Mesothelial cell of epicardium (in vitro differentiated cells): ENCODE results near the gene PTK6. TPM values are rescaled to one million over a fixed set of nuclear protein-coding genes. Genes with fewer than 3 reads are reported as not detected.

Experiments used
- DNase-seq, 2 experiments: peaks; one replicate each; pipeline ENCODE4 v3.0.0; 2021; ENCODE audit warnings: low spot score in 2 of 2; ENCODE audit not compliant: unreplicated experiment in 2 of 2
- H3K27ac Mint-ChIP-seq: 2 replicates; pipeline ENCODE4 v1.8.0; 2021; ENCODE audit warnings: mixed read lengths
- H3K27me3 Mint-ChIP-seq: 2 replicates; pipeline ENCODE4 v1.8.0; 2021; ENCODE audit warnings: low read depth, mixed read lengths
- H3K36me3 Mint-ChIP-seq: 2 replicates; pipeline ENCODE4 v1.8.0; 2021; ENCODE audit warnings: mixed read lengths
- H3K4me1 Mint-ChIP-seq: 2 replicates; pipeline ENCODE4 v1.8.0; 2021; ENCODE audit warnings: mixed read lengths
- H3K4me3 Mint-ChIP-seq: 2 replicates; pipeline ENCODE4 v1.8.0; 2021; ENCODE audit warnings: mild to moderate bottlenecking, moderate library complexity, mixed read lengths
- H3K9me3 Mint-ChIP-seq: 2 replicates; pipeline ENCODE4 v1.8.0; 2021; ENCODE audit warnings: mixed read lengths
- total RNA-seq: library from RNA; stranded (reverse); gene quantifications from 3 replicates; pipeline ENCODE4 v1.2.1, GENCODE V29; 2021
- TF ChIP-seq, protein P1 (sequence below): fragments of 200-600 bp; sonication (generic); IDR thresholded peaks from one replicate; pipeline ENCODE4 v1.5.0; 2021; ENCODE audit warnings: antibody characterized with exemption; ENCODE audit not compliant: unreplicated experiment

Gene PTK6
- total RNA-seq, 1 donor from 2014 or later = 0.11 TPM

- peaks cover 6% of the 10 kb centered on the region for H3K36me3 Mint-ChIP-seq
- no peaks in the 10 kb centered on the region for H3K27me3 Mint-ChIP-seq
- H3K4me1 Mint-ChIP-seq = no peaks in the 10 kb centered on the region
- H3K4me3 Mint-ChIP-seq = no peak overlapping the region
- no peaks in the 10 kb centered on the region for H3K9me3 Mint-ChIP-seq
- DNase-seq = no peak
- TF ChIP-seq, protein P1, sequence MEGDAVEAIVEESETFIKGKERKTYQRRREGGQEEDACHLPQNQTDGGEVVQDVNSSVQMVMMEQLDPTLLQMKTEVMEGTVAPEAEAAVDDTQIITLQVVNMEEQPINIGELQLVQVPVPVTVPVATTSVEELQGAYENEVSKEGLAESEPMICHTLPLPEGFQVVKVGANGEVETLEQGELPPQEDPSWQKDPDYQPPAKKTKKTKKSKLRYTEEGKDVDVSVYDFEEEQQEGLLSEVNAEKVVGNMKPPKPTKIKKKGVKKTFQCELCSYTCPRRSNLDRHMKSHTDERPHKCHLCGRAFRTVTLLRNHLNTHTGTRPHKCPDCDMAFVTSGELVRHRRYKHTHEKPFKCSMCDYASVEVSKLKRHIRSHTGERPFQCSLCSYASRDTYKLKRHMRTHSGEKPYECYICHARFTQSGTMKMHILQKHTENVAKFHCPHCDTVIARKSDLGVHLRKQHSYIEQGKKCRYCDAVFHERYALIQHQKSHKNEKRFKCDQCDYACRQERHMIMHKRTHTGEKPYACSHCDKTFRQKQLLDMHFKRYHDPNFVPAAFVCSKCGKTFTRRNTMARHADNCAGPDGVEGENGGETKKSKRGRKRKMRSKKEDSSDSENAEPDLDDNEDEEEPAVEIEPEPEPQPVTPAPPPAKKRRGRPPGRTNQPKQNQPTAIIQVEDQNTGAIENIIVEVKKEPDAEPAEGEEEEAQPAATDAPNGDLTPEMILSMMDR = no peak
- no peak overlapping the region for H3K27ac Mint-ChIP-seq
These were observed 26.2 kb upstream of the PTK6 start for GRCh38 chr20:63563225-63563935.

DNA sequence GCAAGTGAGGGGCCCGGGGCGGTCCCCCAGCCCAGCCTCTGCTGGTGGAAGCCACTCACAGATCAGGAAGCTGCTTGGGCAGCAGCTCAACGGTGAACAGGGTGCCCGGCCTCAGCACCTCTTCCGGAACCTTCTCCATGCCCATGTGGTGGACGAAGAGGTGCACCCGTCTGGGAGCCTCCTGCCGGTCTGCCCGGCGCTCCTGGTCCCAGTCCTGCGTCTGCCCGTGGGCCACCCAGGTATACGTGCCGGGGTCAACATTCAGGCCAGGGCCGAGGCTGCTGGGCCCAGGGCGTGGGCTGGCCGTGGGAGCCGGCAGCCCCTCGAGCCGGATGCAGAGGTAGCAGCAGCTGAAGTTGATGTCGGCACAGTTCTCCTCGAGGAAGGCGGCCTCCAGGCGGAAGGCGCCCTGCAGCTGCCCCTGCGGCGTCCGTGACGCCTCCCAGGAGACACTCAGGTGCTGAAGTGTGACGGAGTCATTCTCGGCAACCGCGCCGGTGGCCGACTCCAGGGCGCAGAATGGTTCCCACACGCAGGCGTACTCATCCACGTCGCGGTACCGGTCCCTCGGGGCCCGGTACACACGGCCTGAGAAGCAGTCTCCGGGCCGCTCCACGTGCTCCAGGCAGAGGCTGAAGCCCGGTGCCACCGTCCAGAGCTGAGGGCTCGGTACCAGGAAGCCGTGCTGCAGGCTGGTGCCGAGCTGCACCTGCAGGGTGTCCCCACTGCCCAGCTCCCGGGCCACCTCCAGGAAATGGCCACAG is 25.5 kb upstream of the PTK6 start:
- H3K27ac Mint-ChIP-seq = no peak overlapping the region
- TF ChIP-seq, protein P1 = no peak
- peaks cover 6% of the 10 kb centered on the region for H3K36me3 Mint-ChIP-seq
- no peak overlapping the region for H3K4me3 Mint-ChIP-seq
- no peak for DNase-seq
- H3K9me3 Mint-ChIP-seq = no peaks in the 10 kb centered on the region
- no peaks in the 10 kb centered on the region for H3K4me1 Mint-ChIP-seq
- no peaks in the 10 kb centered on the region for H3K27me3 Mint-ChIP-seq

DNA sequence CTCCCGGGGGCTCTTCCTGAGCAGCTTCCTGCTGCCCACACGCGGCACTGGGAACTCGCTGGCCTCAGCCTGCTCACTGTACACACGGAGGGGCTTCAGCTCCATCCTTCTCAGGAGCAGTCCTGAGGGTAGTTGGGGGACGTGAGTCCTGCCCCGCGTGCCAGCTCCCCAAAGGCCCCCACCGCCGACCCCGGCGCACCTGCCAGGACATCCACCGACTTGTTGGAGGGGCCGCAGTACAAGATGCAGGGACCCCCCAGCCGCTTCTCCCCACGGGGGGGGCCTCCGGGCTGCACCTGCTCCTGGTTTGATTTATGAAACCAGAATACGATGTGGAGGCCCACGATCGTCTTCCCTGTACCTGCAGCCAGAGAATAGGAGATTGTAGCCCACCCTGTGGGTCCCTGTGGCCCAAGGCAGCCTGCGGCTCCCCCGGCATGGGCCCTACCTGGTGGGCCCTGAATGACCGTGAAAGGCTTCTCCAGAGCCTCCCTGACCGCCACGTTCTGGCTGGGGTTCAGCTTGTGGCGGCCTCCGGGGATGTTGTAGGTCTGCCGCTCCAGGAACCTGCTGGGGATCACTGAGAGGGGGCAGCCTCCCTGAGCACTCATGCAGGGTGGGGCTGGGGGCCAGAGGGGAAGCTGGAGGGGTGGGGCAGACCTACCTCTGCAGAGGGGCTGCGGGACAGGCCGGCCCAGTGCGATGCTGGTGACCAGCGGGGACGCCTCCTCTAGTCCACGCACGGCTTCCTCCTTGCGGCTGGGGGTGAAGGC is 24.6 kb upstream of the PTK6 start:
- TF ChIP-seq, protein P1 = no peak
- Mint-ChIP-seq H3K36me3 (peaks cover 6% of the 10 kb centered on the region), H3K4me1 (no peaks in the 10 kb centered on the region), H3K27me3 (no peaks in the 10 kb centered on the region), H3K9me3 (no peaks in the 10 kb centered on the region), H3K4me3 (no peak overlapping the region), H3K27ac (no peak overlapping the region)
- DNase-seq = no peak

DNA sequence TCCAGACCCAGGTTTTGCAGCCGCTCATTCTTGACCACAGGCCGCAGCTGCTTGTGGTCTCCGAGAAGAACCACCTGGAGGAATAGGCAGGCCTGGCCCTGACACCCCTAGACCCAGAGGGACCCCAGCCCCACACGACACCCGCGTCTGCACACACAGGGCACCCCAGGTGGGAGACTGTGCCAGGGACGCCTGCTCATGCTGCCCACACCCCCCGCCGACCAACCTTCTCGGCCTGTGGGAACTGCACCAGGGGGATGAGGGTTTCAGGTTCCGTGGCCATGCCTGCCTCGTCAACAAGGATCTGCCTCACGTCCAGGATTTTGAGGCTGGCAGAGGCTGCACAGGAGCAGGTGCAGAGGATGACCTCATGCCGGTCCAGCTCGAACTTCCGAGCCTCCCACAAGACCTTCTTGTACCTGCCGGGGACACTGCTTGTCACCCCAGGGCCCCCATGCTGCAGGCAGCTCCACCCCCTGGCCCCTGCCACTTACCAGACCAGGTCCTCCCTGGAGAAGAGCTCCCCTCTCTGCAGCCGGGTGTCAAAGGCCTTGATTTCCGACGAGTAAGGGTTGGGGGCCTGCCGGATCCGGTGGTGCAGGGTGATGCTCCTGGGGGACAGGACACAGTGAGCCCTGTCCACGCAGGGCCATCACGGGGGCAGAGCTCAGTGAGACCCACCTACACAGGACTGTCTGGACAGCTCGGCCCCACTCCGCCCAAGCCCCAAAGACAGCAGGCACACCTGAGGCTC is 23.9 kb upstream of the PTK6 start:
- H3K27me3 Mint-ChIP-seq = no peaks in the 10 kb centered on the region
- DNase-seq = no peak

More for the DNA sequence above, 23.9 kb upstream of the PTK6 start:
- TF ChIP-seq, protein P1 = no peak
- Mint-ChIP-seq H3K9me3 (no peaks in the 10 kb centered on the region), H3K36me3 (peaks cover 6% of the 10 kb centered on the region), H3K4me3 (no peak overlapping the region), H3K27ac (no peak overlapping the region), H3K4me1 (no peaks in the 10 kb centered on the region)
